RWPE2 (cell line): Measurements from ENCODE around the gene TMEM150A.
A peak's percentile ranks its signal among the peaks of the same experiment; 100 is the strongest.
"Not testable (repeated sequence)": the region's sequence is repeated elsewhere in the genome, so short reads cannot be mapped to it uniquely, and the experiment has no call there.

Experiments
- ATAC-seq: fragments of 200-7000 bp; cut with Tn5 transposase; 3 replicates; pipeline ENCODE4 v1.9.1; 2021; ENCODE audit warnings: low read depth
- DNase-seq: peaks from one replicate; pipeline ENCODE4 v3.0.0-alpha.2; 2020; ENCODE audit warnings: low spot score
- H3K27ac ChIP-seq: fragments of 450-650 bp; 2 replicates; pipeline ENCODE4 v1.5.1; 2017; ENCODE audit warnings: mild to moderate bottlenecking; ENCODE audit not compliant: poor library complexity, severe bottlenecking
- H3K27me3 ChIP-seq: fragments of 250-450 bp; sonication (Bioruptor Pico); 2 replicates; pipeline ENCODE4 v1.5.1; 2021; ENCODE audit warnings: mild to moderate bottlenecking, moderate library complexity; ENCODE audit not compliant: insufficient read depth, poor library complexity, severe bottlenecking
- H3K36me3 ChIP-seq: fragments of 250-450 bp; sonication (Bioruptor Pico); 2 replicates; pipeline ENCODE4 v1.5.1; 2020; ENCODE audit warnings: low read depth, mild to moderate bottlenecking, moderate library complexity
- H3K4me1 ChIP-seq: fragments of 250-450 bp; sonication (Bioruptor Pico); 2 replicates; pipeline ENCODE4 v1.5.1; 2021; ENCODE audit warnings: mild to moderate bottlenecking, moderate library complexity; ENCODE audit not compliant: insufficient read depth, poor library complexity, severe bottlenecking
- H3K4me3 ChIP-seq: fragments of 250-450 bp; sonication (Bioruptor Pico); 2 replicates; pipeline ENCODE4 v1.5.1; 2021; ENCODE audit warnings: mild to moderate bottlenecking, moderate library complexity; ENCODE audit not compliant: severe bottlenecking
- H3K9me3 ChIP-seq: fragments of 250-450 bp; sonication (Bioruptor Pico); 2 replicates; pipeline ENCODE4 v1.5.1; 2021; ENCODE audit warnings: mild to moderate bottlenecking, moderate library complexity; ENCODE audit not compliant: severe bottlenecking
- CTCF ChIP-seq: fragments of 450-650 bp; IDR thresholded peaks from one replicate; pipeline ENCODE4 v1.5.1; 2017; ENCODE audit warnings: mild to moderate bottlenecking, moderate library complexity; ENCODE audit not compliant: poor library complexity, severe bottlenecking

TMEM150A gene

DNA sequence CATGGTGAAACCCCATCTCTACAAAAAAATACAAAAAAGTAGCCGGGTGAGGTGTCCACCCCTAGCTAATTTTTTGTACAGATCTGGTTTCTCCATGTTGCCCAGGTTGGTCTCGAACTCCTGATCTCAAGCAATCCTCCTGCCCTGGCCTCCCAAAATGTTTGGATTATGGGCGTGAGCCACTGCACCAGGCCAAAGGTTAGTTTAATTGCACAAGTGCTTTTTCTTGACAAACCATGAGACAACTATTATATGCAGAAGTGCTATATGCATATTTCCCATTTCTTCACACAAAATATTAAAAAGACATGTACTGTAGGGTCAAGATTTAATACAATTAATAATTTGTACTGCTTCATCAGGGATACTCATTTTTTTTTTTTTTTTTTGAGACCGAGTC lies 36.2 kb downstream of the TMEM150A start:
- no peak for TF ChIP-seq CTCF
- DNase-seq (no peak), ATAC-seq (no peak)
- H3K27ac ChIP-seq: no peak overlapping the region
- H3K4me1 ChIP-seq: no peaks in the 10 kb centered on the region
- no peaks in the 10 kb centered on the region for H3K36me3 ChIP-seq
- no peak overlapping the region for H3K4me3 ChIP-seq
- H3K9me3 ChIP-seq: no peaks in the 10 kb centered on the region
- H3K27me3 ChIP-seq: no peaks in the 10 kb centered on the region

DNA sequence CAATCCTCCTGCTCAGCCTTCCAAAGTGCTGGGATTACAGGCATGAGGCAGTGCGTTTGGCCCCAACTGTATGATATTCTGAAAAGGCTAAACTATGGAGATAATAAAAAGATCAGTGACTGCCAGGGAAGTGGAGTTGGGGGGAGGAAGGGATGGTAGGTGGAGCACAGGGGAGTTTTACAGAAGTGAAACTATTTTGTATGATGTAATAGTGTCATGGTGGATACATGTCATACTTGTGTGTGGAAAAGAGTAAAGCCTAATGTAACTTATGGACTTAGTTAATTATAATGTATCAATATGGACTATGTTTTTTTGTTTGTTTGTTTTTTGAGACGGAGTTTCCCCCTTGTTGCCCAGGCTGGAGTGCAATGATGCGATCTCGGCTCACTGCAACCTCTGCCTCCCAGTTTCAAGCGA lies 38.3 kb downstream of the TMEM150A start:
- ATAC-seq (no peak), DNase-seq (no peak)
- no peaks in the 10 kb centered on the region for H3K9me3 ChIP-seq
- H3K4me3 ChIP-seq: no peak overlapping the region
- no peaks in the 10 kb centered on the region for H3K27me3 ChIP-seq
- H3K4me1 ChIP-seq: no peaks in the 10 kb centered on the region
- TF ChIP-seq CTCF: no peak
- H3K36me3 ChIP-seq: peaks cover 3% of the 10 kb centered on the region; the same call in 1 of the 2 replicates
- H3K27ac ChIP-seq: no peak overlapping the region

GRCh38 chr2:85561280-85562212 lies 41.0 kb downstream of the TMEM150A start, which contains the start of gene GGCX:
TSS of gene GGCX (minus strand) at chr2:85561493. CDS start at chr2:85561428, 65 bp downstream.
- peak within 1 kb of the TSS; percentile 34 for H3K27ac ChIP-seq
- no peak for TF ChIP-seq CTCF
- ATAC-seq: peak; percentile 94
- no peaks in the 10 kb centered on the region for H3K9me3 ChIP-seq
- H3K4me3 ChIP-seq: peak within 1 kb of the TSS; percentile 50
- peaks cover 30% of the 10 kb centered on the region for H3K36me3 ChIP-seq
- H3K27me3 ChIP-seq: no peaks in the 10 kb centered on the region
- H3K4me1 ChIP-seq: no peaks in the 10 kb centered on the region
- DNase-seq: peak; percentile 93

- ATAC-seq (peak; percentile 20), DNase-seq (no peak)
- H3K4me3 ChIP-seq: peak overlapping the region; percentile 50
- no peaks in the 10 kb centered on the region for H3K9me3 ChIP-seq
- no peaks in the 10 kb centered on the region for H3K4me1 ChIP-seq
- H3K27me3 ChIP-seq: no peaks in the 10 kb centered on the region
- TF ChIP-seq CTCF: no peak
- peaks cover 37% of the 10 kb centered on the region for H3K36me3 ChIP-seq
- H3K27ac ChIP-seq: peak overlapping the region; percentile 34
Observed at GRCh38 chr2:85560812-85561279, 41.7 kb downstream of the TMEM150A start.

DNA sequence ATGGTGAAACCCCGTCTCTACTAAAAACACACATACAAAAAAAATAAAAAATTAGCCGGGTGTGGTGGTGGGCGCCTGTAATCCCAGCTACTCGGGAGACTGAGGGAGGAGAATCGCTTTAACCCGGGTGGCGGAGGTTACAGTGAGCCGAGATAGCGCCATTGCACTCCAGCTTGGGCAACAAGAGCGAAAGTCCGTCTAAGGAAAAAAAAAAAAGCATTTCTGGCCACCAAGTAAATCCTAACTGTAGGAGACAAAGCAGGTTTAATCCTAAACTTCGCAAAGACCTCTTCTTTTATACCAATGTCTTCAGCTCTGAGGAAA lies 42.1 kb downstream of the TMEM150A start:
- not testable (repeated sequence) for H3K9me3 ChIP-seq
- H3K36me3 ChIP-seq: peaks cover 41% of the 10 kb centered on the region

More for the DNA sequence above, 42.1 kb downstream of the TMEM150A start:
- peak overlapping the region; percentile 50 for H3K4me3 ChIP-seq
- H3K27me3 ChIP-seq, DNase-seq, H3K4me1 ChIP-seq, ATAC-seq, H3K27ac ChIP-seq: not testable (repeated sequence)
